H1 (cell line): ENCODE measurements around the gene SKAP1.

ENCODE experiments used
- CTCF ChIP-seq, 3 experiments: IDR thresholded peaks; 1 replicate in 2 of 3; 2 replicates in 1 of 3; pipeline versions ENCODE4 v1.5.1 to v1.6.1; 2011; ENCODE audit warnings: low read length in 3 of 3, mild to moderate bottlenecking in 3 of 3, inconsistent platforms in 2 of 3, low read depth in 1 of 3, moderate library complexity in 1 of 3; ENCODE audit not compliant: insufficient read depth in 1 of 3; ENCODE audit errors: control extremely low read depth in 1 of 3
- SP1 ChIP-seq: IDR thresholded peaks from 2 replicates; pipeline ENCODE4 v1.6.1; 2011; ENCODE audit warnings: low read depth, low read length

- TF ChIP-seq CTCF (IDR thresholded peaks at IDR 0.05; ENCODE audit: control extremely low read depth in 1 of 3, insufficient read depth in 1 of 3, low read depth in 1 of 3, low read length in 3 of 3) (no peak), SP1 (no peak)
Observed at GRCh38 chr17:48468299-48468698, 38.3 kb upstream of the SKAP1 start.
